GM12874 (cell line): ENCODE results near the gene SCAF11.

ENCODE experiments used
- TF ChIP-seq, protein P1 (sequence below): IDR thresholded peaks from 2 replicates; pipeline ENCODE4 v1.5.1; 2011; ENCODE audit warnings: low read depth, mild to moderate bottlenecking, control low read depth, low read length, moderate library complexity; ENCODE audit not compliant: insufficient read depth

SCAF11 gene, protein sequence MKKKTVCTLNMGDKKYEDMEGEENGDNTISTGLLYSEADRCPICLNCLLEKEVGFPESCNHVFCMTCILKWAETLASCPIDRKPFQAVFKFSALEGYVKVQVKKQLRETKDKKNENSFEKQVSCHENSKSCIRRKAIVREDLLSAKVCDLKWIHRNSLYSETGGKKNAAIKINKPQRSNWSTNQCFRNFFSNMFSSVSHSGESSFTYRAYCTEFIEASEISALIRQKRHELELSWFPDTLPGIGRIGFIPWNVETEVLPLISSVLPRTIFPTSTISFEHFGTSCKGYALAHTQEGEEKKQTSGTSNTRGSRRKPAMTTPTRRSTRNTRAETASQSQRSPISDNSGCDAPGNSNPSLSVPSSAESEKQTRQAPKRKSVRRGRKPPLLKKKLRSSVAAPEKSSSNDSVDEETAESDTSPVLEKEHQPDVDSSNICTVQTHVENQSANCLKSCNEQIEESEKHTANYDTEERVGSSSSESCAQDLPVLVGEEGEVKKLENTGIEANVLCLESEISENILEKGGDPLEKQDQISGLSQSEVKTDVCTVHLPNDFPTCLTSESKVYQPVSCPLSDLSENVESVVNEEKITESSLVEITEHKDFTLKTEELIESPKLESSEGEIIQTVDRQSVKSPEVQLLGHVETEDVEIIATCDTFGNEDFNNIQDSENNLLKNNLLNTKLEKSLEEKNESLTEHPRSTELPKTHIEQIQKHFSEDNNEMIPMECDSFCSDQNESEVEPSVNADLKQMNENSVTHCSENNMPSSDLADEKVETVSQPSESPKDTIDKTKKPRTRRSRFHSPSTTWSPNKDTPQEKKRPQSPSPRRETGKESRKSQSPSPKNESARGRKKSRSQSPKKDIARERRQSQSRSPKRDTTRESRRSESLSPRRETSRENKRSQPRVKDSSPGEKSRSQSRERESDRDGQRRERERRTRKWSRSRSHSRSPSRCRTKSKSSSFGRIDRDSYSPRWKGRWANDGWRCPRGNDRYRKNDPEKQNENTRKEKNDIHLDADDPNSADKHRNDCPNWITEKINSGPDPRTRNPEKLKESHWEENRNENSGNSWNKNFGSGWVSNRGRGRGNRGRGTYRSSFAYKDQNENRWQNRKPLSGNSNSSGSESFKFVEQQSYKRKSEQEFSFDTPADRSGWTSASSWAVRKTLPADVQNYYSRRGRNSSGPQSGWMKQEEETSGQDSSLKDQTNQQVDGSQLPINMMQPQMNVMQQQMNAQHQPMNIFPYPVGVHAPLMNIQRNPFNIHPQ (N-terminal part only)

DNA sequence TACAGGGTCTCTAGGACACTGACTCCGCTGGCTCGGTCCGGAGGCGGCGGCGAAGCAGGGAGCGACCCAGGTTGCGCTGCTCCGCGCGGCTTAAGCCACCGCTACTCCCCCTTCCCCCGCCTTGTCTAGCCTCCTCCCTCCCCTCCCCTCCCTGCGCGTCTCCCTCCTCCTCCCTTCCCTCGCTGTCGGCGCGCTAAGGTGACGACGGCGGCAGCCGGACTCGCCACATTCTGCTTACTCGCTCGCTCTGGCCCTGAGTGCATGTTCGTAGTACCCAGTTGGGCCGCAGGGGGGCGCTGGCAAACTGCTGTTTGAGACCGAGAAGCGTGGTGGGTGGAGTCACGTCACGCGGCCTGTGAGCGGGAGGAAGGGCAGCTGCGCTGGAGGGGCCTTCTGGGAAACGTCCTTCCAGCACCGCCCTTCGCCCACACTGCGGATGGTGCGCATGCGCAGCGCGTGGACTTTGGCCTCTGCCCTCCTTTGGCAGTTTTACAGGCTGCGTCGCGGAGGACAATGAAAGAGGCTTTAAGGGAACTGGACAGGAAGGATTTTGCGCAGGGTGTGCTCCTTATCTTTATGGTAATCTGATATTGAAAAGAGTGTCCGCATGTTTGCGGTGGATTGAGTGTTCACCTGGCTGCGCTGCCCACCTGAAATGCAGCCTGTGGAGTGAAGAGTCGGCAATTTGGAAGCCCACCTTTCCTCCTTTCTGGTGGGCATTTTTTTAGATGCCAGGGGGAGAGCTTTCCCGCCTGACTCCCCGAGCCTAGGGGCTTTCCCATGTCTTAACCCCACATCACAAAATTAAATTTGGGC lies at the start of gene SCAF11:
TSS of gene SCAF11 (minus strand) at position 107 of the 816 bp plus-strand sequence. CDS start 26,407 bp downstream, outside the sequence.
- TF ChIP-seq, protein P1, sequence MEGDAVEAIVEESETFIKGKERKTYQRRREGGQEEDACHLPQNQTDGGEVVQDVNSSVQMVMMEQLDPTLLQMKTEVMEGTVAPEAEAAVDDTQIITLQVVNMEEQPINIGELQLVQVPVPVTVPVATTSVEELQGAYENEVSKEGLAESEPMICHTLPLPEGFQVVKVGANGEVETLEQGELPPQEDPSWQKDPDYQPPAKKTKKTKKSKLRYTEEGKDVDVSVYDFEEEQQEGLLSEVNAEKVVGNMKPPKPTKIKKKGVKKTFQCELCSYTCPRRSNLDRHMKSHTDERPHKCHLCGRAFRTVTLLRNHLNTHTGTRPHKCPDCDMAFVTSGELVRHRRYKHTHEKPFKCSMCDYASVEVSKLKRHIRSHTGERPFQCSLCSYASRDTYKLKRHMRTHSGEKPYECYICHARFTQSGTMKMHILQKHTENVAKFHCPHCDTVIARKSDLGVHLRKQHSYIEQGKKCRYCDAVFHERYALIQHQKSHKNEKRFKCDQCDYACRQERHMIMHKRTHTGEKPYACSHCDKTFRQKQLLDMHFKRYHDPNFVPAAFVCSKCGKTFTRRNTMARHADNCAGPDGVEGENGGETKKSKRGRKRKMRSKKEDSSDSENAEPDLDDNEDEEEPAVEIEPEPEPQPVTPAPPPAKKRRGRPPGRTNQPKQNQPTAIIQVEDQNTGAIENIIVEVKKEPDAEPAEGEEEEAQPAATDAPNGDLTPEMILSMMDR, result peak; percentile 95

DNA sequence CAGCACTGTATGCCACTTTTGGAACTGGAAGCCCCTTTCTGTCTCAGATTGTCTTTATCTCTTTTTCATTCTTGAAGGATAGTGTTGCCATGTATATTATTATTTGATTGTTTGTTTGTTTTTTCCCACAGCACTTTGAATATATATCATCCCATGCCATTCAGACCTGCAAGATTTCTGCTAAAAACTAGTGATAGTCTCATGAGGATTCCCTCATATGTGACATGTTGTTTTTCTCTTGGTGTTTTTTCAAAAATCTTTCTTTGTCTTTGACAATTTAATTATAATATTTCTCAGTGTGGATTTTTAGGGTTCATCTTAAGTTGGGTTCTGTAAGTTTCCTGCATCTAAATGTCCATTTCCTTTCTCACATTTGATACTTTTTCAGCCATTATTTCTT lies 36.8 kb upstream of the SCAF11 start:
- TF ChIP-seq, protein P1, result no peak

DNA sequence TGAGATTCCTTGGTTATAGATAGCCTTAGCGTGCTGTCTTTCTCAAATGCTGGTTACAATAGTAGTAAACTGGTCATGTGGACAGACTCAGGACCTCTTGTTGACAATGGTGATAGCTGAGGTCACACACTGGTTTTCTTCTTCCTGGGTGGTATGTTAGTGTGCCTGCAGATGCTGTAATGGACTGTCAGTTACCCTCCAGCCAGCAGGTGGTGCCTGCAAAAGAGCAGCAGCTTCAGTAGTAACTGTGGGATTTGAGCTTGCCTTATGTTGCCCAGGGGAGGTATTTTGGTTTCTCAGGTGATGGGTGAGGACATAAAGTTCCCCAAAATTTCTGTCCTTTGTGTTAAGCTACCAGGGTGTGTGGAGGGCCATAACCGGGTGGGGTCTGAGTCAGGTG lies 33.7 kb upstream of the SCAF11 start:
- TF ChIP-seq, protein P1, result 0 out of 2 replicates have a peak, but pooled peaks have one; percentile 1

DNA sequence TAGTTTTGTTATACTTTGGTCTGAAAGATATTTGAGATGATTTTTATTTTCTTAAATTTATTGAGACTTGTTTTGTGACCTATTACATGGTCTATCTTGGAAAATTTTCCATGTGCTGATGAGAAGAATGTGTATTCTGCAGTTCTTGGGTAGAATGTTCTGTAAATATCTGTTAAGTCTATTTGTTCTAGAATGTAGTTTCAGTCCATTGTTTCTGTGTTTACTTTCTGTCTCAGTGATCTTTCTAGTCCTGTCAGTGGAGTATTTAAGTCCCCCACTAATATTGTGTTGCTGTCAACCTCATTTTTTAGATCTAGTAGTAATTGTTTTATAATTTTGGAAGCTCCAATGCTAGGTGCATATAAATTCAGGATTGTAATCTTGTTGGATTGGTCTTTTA lies 30.4 kb upstream of the SCAF11 start:
- TF ChIP-seq, protein P1, result no peak

DNA sequence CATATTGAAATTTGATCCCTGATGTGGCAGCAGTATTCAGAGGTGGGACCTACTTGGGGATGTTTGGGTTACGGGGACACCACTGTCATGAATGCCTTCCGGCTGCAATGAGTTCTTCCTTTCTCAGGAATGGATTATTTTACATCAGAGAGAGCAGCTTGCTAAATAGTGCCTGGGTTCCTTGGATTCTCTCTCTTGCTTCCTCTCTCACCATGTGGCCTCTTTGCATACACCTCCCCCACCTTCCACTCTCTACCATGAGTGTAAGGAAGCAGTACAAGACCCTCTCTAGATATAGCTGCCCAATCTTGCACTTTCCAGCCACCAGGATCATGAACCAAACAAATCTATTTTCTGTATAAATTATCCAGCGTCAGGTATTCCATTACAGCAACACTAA lies 15.4 kb upstream of the SCAF11 start:
- TF ChIP-seq, protein P1, result no peak

DNA sequence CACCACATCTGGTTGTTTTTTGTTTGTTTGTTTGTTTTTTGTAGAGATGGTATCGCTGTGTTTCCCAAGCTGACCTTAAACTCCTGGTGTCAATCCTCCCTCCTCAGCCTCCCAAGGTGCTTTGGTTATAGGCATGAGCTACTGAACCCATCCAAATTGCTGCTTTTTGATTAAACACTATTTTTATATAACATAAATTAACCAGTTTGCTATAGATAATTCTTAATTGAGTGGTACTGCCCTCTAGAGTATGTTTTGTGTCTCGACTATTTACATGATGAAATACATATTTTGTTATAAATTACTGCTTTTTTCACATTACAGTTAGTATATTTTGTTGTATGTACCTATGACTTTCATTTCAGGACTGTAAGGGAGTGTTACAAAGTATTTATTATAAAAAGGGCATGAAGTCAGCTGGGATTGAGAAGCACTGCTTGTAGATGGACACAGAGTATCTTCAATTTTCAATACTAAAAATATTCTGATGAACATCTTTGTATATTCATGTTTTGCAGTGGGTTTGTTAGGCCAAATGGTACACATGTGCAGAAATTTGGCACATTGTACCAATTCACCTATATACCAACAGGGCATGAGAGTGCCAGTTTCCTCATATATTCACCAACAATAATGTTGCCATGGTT lies 14.9 kb upstream of the SCAF11 start:
- TF ChIP-seq, protein P1, result no peak
